Amniotic stem cell (primary cell): ENCODE results near the gene ABCC8.

ENCODE experiments used
- DNase-seq: peaks from one replicate; lab custom pipeline; 2025; lab: John Stamatoyannopoulos, UW

ABCC8 gene

GRCh38 chr11:17405232-17406005 is 71.2 kb downstream of the ABCC8 start:
- DNase-seq = no peak

GRCh38 chr11:17403980-17404759 is 72.5 kb downstream of the ABCC8 start:
- DNase-seq = no peak

- no peak for DNase-seq
These were observed 74.2 kb downstream of the ABCC8 start for GRCh38 chr11:17402486-17402885.

GRCh38 chr11:17401841-17402240 is 74.8 kb downstream of the ABCC8 start:
- no peak for DNase-seq

GRCh38 chr11:17401316-17401715 is 75.3 kb downstream of the ABCC8 start:
- no peak for DNase-seq

- no peak for DNase-seq
These were observed 76.4 kb downstream of the ABCC8 start for GRCh38 chr11:17400048-17400775.

GRCh38 chr11:17399236-17399635 is 77.4 kb downstream of the ABCC8 start:
- DNase-seq = no peak

GRCh38 chr11:17397311-17398002 is 79.2 kb downstream of the ABCC8 start:
- DNase-seq = no peak

GRCh38 chr11:17396598-17397310 is 79.9 kb downstream of the ABCC8 start:
- no peak for DNase-seq

GRCh38 chr11:17395978-17396377 is 80.7 kb downstream of the ABCC8 start:
- DNase-seq = no peak

GRCh38 chr11:17395554-17395961 is 81.1 kb downstream of the ABCC8 start:
- no peak for DNase-seq

GRCh38 chr11:17394743-17395390 is 81.8 kb downstream of the ABCC8 start:
- no peak for DNase-seq

GRCh38 chr11:17393472-17393871 is 83.2 kb downstream of the ABCC8 start:
- DNase-seq = no peak

- DNase-seq = no peak
These were observed 83.8 kb downstream of the ABCC8 start for GRCh38 chr11:17392872-17393271.

GRCh38 chr11:17391493-17392355 is 84.9 kb downstream of the ABCC8 start:
- no peak for DNase-seq

- DNase-seq = no peak
These were observed 86.5 kb downstream of the ABCC8 start for GRCh38 chr11:17389957-17390649.

GRCh38 chr11:17389211-17389956 is 87.3 kb downstream of the ABCC8 start:
- no peak for DNase-seq

- no peak for DNase-seq
These were observed 87.9 kb downstream of the ABCC8 start, which contains the start of gene KCNJ11 for GRCh38 chr11:17388609-17389210. Gene KCNJ11, minus strand, starts transcription at chr11:17388659. Its CDS starts 568 bp downstream, at chr11:17388091.
